ENCODE data around the gene PODXL2. TPM values are rescaled to one million over a fixed set of nuclear protein-coding genes. Genes with fewer than 3 reads are reported as not detected.

The PODXL2 gene
- total RNA-seq, 1 donor from 2014 or later: 1.6 TPM

DNA sequence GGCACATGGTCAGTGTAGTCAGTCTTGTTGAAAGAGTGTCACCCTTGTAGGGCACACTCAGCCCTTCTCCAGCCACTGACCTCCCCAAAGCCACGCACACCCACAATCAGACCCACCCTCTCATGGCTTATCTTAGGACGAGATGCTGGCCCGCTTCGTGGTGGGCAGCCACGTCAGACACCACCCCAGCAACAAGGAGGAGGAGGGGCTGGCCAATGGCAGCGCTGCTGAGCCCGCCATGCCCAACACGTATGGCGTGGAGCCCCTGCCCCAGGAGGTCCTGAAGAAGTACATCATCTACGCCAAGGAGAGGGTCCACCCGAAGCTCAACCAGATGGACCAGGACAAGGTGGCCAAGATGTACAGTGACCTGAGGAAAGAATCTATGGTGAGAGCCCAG lies 10.1 kb upstream of the PODXL2 start:
- peaks cover 0 to 10% of the 10 kb centered on the region in 2 donors for H3K36me3 ChIP-seq
- TF ChIP-seq, protein P1, sequence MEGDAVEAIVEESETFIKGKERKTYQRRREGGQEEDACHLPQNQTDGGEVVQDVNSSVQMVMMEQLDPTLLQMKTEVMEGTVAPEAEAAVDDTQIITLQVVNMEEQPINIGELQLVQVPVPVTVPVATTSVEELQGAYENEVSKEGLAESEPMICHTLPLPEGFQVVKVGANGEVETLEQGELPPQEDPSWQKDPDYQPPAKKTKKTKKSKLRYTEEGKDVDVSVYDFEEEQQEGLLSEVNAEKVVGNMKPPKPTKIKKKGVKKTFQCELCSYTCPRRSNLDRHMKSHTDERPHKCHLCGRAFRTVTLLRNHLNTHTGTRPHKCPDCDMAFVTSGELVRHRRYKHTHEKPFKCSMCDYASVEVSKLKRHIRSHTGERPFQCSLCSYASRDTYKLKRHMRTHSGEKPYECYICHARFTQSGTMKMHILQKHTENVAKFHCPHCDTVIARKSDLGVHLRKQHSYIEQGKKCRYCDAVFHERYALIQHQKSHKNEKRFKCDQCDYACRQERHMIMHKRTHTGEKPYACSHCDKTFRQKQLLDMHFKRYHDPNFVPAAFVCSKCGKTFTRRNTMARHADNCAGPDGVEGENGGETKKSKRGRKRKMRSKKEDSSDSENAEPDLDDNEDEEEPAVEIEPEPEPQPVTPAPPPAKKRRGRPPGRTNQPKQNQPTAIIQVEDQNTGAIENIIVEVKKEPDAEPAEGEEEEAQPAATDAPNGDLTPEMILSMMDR (IDR thresholded peaks at IDR 0.05): no peak
- no peaks in the 10 kb centered on the region for H3K27me3 ChIP-seq
- intact Hi-C loops (cut with DNase I): no loop called here
- no peaks in the 10 kb centered on the region for H3K4me1 ChIP-seq
- no peaks in the 10 kb centered on the region for H3K9me3 ChIP-seq
- no peak for DNase-seq (ENCODE audit: low spot score in 2 of 2)
- no peak overlapping the region for H3K4me3 ChIP-seq
- H3K27ac ChIP-seq: no peak overlapping the region

DNA sequence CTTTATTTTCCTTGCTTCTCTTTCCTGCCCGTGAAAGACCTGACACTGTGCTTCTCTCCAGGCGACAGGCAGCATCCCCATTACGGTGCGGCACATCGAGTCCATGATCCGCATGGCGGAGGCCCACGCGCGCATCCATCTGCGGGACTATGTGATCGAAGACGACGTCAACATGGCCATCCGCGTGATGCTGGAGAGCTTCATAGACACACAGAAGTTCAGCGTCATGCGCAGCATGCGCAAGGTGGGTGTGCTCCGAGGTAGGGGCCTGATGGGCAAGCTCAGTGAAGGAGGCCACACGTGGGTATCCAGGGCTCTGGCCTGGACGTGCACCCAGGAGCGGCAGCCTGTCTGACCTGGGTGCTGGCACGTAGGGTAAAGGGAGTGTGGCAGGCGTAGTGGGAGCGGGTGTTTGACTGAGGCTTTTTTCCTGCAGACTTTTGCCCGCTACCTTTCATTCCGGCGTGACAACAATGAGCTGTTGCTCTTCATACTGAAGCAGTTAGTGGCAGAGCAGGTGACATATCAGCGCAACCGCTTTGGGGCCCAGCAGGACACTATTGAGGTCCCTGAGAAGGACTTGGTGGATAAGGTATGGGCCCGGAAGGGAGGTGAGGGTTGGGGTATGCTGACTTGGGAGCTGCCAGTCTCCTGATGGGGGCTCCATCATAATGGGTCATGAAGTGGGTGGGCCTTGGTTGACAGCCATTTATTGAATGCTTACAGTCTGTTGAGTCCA lies 8.2 kb upstream of the PODXL2 start:
- intact Hi-C loops (cut with DNase I): no loop called here
- Histone ChIP-seq H3K9me3 (no peaks in the 10 kb centered on the region), H3K36me3 (peaks cover 0 to 10% of the 10 kb centered on the region in 2 donors), H3K4me1 (no peaks in the 10 kb centered on the region), H3K4me3 (no peak overlapping the region), H3K27me3 (no peaks in the 10 kb centered on the region), H3K27ac (no peak overlapping the region)
- DNase-seq (ENCODE audit: low spot score in 2 of 2): no peak
- TF ChIP-seq, protein P1 (IDR thresholded peaks at IDR 0.05): no peak

DNA sequence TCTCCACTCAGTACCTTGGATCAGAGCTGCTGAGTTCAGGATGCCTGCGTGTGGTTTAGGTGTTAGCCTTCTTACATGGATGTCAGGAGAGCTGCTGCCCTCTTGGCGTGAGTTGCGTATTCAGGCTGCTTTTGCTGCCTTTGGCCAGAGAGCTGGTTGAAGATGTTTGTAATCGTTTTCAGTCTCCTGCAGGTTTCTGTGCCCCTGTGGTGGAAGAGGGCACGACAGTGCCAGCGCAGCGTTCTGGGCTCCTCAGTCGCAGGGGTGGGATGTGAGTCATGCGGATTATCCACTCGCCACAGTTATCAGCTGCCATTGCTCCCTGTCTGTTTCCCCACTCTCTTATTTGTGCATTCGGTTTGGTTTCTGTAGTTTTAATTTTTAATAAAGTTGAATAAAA lies 7.0 kb upstream of the PODXL2 start:
- intact Hi-C loops (cut with DNase I): no loop called here
- no peak overlapping the region for H3K27ac ChIP-seq
- no peaks in the 10 kb centered on the region for H3K4me1 ChIP-seq
- no peaks in the 10 kb centered on the region for H3K27me3 ChIP-seq
- H3K36me3 ChIP-seq: peaks cover 0 to 10% of the 10 kb centered on the region in 2 donors
- TF ChIP-seq, protein P1 (IDR thresholded peaks at IDR 0.05): no peak
- H3K4me3 ChIP-seq: no peak overlapping the region
- no peaks in the 10 kb centered on the region for H3K9me3 ChIP-seq
- no peak for DNase-seq (ENCODE audit: low spot score in 2 of 2)

DNA sequence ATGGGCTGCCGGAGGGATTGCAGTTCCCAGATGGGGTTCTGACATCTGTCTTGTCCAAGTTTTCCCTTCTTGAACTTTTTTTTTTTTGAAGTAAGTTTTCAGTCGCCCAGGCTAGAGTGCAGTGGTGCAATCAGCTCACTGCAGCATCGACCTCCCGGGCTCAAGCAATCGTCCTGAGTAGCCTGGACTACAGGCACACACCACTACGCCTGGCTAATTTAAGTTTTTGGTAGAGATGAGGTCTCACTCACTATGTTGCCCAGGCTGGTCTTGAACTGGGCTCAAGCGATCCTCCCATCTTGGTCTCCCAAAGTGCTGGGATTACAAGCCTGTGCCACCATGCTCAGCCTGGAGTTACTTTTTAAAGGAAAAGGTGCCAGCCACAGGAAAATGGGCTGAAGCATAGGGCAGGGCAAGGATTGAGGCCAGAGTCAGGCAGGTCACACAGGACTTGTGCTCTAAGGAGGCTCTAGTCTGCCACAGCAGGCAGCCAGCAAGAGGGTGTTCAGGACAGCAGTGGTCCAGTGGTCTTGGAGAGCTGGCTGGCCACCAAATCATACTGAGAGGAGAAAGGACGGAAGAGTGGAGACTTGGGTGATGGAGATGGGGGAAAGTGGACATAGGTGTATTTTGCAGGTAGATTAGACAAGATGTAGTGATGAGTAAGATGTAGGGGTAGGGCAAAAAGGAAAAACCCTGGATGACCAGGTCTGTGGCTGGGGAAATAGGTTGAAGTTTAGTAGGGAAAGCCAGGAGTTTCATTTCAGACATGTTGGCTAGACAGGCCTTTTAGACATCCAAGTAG lies 6.0 kb upstream of the PODXL2 start:
- no peaks in the 10 kb centered on the region for H3K27me3 ChIP-seq
- no peaks in the 10 kb centered on the region for H3K4me1 ChIP-seq
- H3K4me3 ChIP-seq: no peak overlapping the region
- TF ChIP-seq, protein P1 (IDR thresholded peaks at IDR 0.05): no peak
- no peak overlapping the region for H3K27ac ChIP-seq
- H3K36me3 ChIP-seq: peaks cover 0 to 10% of the 10 kb centered on the region in 2 donors
- DNase-seq (ENCODE audit: low spot score in 2 of 2): no peak
- no peaks in the 10 kb centered on the region for H3K9me3 ChIP-seq
- intact Hi-C loops (cut with DNase I): no loop called here

DNA sequence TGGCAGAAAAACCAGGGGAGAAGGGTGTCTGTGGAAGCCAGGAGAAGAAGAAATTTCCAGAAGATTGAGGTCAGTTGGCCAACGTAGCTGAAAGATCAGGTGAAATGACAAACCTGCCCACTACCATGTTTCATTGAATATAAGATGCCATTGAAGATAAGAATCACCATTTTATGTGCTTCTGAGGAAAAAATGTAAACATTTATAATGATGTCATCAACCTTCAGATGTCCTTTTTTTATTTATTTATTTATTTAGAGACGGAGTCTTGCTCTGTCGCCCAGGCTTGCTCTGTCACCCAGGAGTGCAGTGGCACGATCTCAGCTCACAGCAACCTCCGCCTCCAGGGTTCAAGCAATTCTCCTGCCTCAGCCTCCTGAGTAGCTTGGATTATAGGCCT lies 4.9 kb upstream of the PODXL2 start:
- intact Hi-C loops (cut with DNase I): no loop called here
- Histone ChIP-seq H3K4me3 (no peak overlapping the region), H3K9me3 (no peaks in the 10 kb centered on the region), H3K4me1 (no peaks in the 10 kb centered on the region), H3K36me3 (peaks cover 0 to 10% of the 10 kb centered on the region in 2 donors), H3K27me3 (no peaks in the 10 kb centered on the region), H3K27ac (no peak overlapping the region)
- TF ChIP-seq, protein P1 (IDR thresholded peaks at IDR 0.05): no peak
- DNase-seq (ENCODE audit: low spot score in 2 of 2): no peak
